ENCODE results near the gene YPEL3.
A peak's percentile ranks its signal among the peaks of the same experiment; 100 is the strongest.
"Not testable (repeated sequence)": the region's sequence is repeated elsewhere in the genome, so short reads cannot be mapped to it uniquely, and the experiment has no call there.

Gene YPEL3

GRCh38 chr16:30127993-30128392 is 32.0 kb upstream of the YPEL3 start:
- in situ Hi-C loops (cut with MboI; ENCODE audit: low pct_unique_long_range_greater_than_20kb, low sequenced_read_pairs, unreplicated experiment), result no loop called here
- no peak for DNase-seq (ENCODE audit: low spot score)

DNA sequence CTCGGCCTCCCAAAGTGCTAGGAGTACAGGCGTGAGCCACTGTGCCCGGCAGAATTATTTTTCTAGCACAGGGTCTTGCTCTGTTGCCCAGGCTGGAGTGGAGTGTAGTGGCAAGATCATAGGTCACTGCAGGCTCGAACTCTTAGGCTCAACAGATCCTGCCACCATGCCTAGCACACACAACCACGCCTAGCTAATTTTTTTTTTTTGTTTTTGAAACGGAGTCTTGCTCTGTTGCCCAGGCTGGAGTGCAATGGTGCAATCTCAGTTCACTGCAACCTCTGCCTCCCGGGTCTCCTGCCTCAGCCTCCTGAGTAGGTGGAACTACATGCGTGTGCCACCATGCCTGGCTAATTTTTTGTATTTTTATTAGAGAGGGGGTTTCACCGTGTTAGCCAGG is 29.7 kb upstream of the YPEL3 start:
- in situ Hi-C loops (cut with MboI; ENCODE audit: low pct_unique_long_range_greater_than_20kb, low sequenced_read_pairs, unreplicated experiment); DNase-seq (ENCODE audit: low spot score): not testable (repeated sequence)

More at GRCh38 chr16:30127993-30128392, 32.0 kb upstream of the YPEL3 start:
- TF ChIP-seq, protein P1, sequence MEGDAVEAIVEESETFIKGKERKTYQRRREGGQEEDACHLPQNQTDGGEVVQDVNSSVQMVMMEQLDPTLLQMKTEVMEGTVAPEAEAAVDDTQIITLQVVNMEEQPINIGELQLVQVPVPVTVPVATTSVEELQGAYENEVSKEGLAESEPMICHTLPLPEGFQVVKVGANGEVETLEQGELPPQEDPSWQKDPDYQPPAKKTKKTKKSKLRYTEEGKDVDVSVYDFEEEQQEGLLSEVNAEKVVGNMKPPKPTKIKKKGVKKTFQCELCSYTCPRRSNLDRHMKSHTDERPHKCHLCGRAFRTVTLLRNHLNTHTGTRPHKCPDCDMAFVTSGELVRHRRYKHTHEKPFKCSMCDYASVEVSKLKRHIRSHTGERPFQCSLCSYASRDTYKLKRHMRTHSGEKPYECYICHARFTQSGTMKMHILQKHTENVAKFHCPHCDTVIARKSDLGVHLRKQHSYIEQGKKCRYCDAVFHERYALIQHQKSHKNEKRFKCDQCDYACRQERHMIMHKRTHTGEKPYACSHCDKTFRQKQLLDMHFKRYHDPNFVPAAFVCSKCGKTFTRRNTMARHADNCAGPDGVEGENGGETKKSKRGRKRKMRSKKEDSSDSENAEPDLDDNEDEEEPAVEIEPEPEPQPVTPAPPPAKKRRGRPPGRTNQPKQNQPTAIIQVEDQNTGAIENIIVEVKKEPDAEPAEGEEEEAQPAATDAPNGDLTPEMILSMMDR (IDR thresholded peaks at IDR 0.05; ENCODE audit: extremely low read depth, insufficient read depth, missing control alignments), result no peak

GRCh38 chr16:30124985-30125379 is 29.0 kb upstream of the YPEL3 start:
- in situ Hi-C loops (cut with MboI; ENCODE audit: low pct_unique_long_range_greater_than_20kb, low sequenced_read_pairs, unreplicated experiment), result loop anchor here (25.0 kb wide), 2 partner anchors 287 to 487 kb away; partner anchors contain the start of genes ZNF689 and ZNF771
- TF ChIP-seq, protein P1 (IDR thresholded peaks at IDR 0.05; ENCODE audit: extremely low read depth, insufficient read depth, missing control alignments), result no peak
- no peak for DNase-seq (ENCODE audit: low spot score)

GRCh38 chr16:30122604-30123160 is 26.7 kb upstream of the YPEL3 start:
- TF ChIP-seq, protein P1 (IDR thresholded peaks at IDR 0.05; ENCODE audit: extremely low read depth, insufficient read depth, missing control alignments), result no peak
- peak; percentile 45 for DNase-seq (ENCODE audit: low spot score)
- in situ Hi-C loops (cut with MboI; ENCODE audit: low pct_unique_long_range_greater_than_20kb, low sequenced_read_pairs, unreplicated experiment), result loop anchor here (25.0 kb wide), 2 partner anchors 290 to 490 kb away; partner anchors contain the start of genes ZNF689 and ZNF771

- TF ChIP-seq, protein P1 (IDR thresholded peaks at IDR 0.05; ENCODE audit: extremely low read depth, insufficient read depth, missing control alignments), result no peak
- in situ Hi-C loops (cut with MboI; ENCODE audit: low pct_unique_long_range_greater_than_20kb, low sequenced_read_pairs, unreplicated experiment), result loop anchor here (25.0 kb wide), 2 partner anchors 290 to 490 kb away; partner anchors contain the start of genes ZNF689 and ZNF771
- no peak for DNase-seq (ENCODE audit: low spot score)
Observed at GRCh38 chr16:30121741-30122571, 25.9 kb upstream of the YPEL3 start.

- in situ Hi-C loops (cut with MboI; ENCODE audit: low pct_unique_long_range_greater_than_20kb, low sequenced_read_pairs, unreplicated experiment), result loop anchor here (25.0 kb wide), 2 partner anchors 292 to 492 kb away; partner anchors contain the start of genes ZNF689 and ZNF771
- no peak for DNase-seq (ENCODE audit: low spot score)
- TF ChIP-seq, protein P1 (IDR thresholded peaks at IDR 0.05; ENCODE audit: extremely low read depth, insufficient read depth, missing control alignments), result no peak
Observed at GRCh38 chr16:30120340-30121105, 24.5 kb upstream of the YPEL3 start.
